ENCODE results near the gene KRT2. TPM values are rescaled to one million over a fixed set of nuclear protein-coding genes. Genes with fewer than 3 reads are reported as not detected.

The KRT2 gene
- total and polyA plus RNA-seq, 12 donors: not detected

GRCh38 chr12:52688481-52688880 is 36.5 kb upstream of the KRT2 start:
- H3K4me1 ChIP-seq: peaks cover 0 to 12% (median 9%) of the 10 kb centered on the region in 9 donors
- peaks cover 0 to 95% (median 66%) of the 10 kb centered on the region in 7 donors for H3K27me3 ChIP-seq
- 70 to 75% methylated on average over 2 of the region's 2 CpGs for WGBS, 2 donors
- no peak for ATAC-seq
- H3K27ac ChIP-seq: no peak overlapping the region
- H3K4me3 ChIP-seq: no peak overlapping the region
- H3K36me3 ChIP-seq: no peaks in the 10 kb centered on the region
- DNase-seq: no peak
- no peak for TF ChIP-seq CTCF (IDR thresholded peaks at IDR 0.05)
- H3K9me3 ChIP-seq: no peaks in the 10 kb centered on the region
- intact Hi-C loops (cut with DNase I): no loop called here

GRCh38 chr12:52687497-52688385 is 35.7 kb upstream of the KRT2 start:
- Histone ChIP-seq H3K4me1 (peaks cover 0 to 12% (median 9%) of the 10 kb centered on the region in 9 donors), H3K27me3 (peaks cover 0 to 89% (median 66%) of the 10 kb centered on the region in 7 donors), H3K9me3 (no peaks in the 10 kb centered on the region), H3K27ac (no peak overlapping the region), H3K36me3 (no peaks in the 10 kb centered on the region), H3K4me3 (no peak overlapping the region)
- TF ChIP-seq CTCF (IDR thresholded peaks at IDR 0.05): no peak
- 73 to 76% methylated on average over 8 of the region's 8 CpGs for WGBS, 2 donors
- intact Hi-C loops (cut with DNase I): no loop called here
- DNase-seq: no peak
- ATAC-seq: no peak

- ATAC-seq (no peak), DNase-seq (no peak)
- Histone ChIP-seq H3K4me3 (no peak overlapping the region), H3K4me1 (peaks cover 0 to 12% (median 9%) of the 10 kb centered on the region in 9 donors), H3K27me3 (peaks cover 0 to 80% (median 64%) of the 10 kb centered on the region in 7 donors), H3K9me3 (no peaks in the 10 kb centered on the region), H3K36me3 (no peaks in the 10 kb centered on the region), H3K27ac (no peak overlapping the region)
- 77 to 79% methylated on average over 9 of the region's 9 CpGs for WGBS, 2 donors
- no peak for TF ChIP-seq CTCF (IDR thresholded peaks at IDR 0.05)
- intact Hi-C loops (cut with DNase I): no loop called here
Measured at GRCh38 chr12:52686756-52687487, 34.9 kb upstream of the KRT2 start.

GRCh38 chr12:52686063-52686462 is 34.1 kb upstream of the KRT2 start:
- intact Hi-C loops (cut with DNase I): no loop called here
- TF ChIP-seq CTCF (IDR thresholded peaks at IDR 0.05): no peak
- Histone ChIP-seq H3K4me1 (peaks cover 0 to 8% (median 4%) of the 10 kb centered on the region in 9 donors), H3K9me3 (no peaks in the 10 kb centered on the region), H3K27me3 (peaks cover 0 to 72% (median 59%) of the 10 kb centered on the region in 7 donors), H3K4me3 (no peak overlapping the region), H3K27ac (no peak overlapping the region), H3K36me3 (no peaks in the 10 kb centered on the region)
- WGBS, 2 donors: 83 to 88% methylated on average over 3 of the region's 3 CpGs
- ATAC-seq (no peak), DNase-seq (no peak)
